ENCODE results near the gene CSNK1E.

CSNK1E gene

GRCh38 chr22:38272373-38273134 is 44.7 kb downstream of the CSNK1E start, which contains the start of gene TMEM184B:
Gene TMEM184B (minus strand): TSS chr22:38273010. CDS start chr22:38247961, 25,049 bp downstream.
- DNase-seq, result peak; percentile 57

- DNase-seq, result peak; percentile 59
These were observed 45.3 kb downstream of the CSNK1E start for GRCh38 chr22:38271927-38272372.

- DNase-seq, result no peak
These were observed 46.1 kb downstream of the CSNK1E start for GRCh38 chr22:38271101-38271500.

GRCh38 chr22:38270091-38270992 is 46.9 kb downstream of the CSNK1E start:
- no peak for DNase-seq

GRCh38 chr22:38269466-38269865 is 47.8 kb downstream of the CSNK1E start:
- DNase-seq, result no peak

GRCh38 chr22:38267086-38267485 is 50.1 kb downstream of the CSNK1E start:
- DNase-seq, result no peak

GRCh38 chr22:38266120-38266519 is 51.1 kb downstream of the CSNK1E start:
- no peak for DNase-seq

DNA sequence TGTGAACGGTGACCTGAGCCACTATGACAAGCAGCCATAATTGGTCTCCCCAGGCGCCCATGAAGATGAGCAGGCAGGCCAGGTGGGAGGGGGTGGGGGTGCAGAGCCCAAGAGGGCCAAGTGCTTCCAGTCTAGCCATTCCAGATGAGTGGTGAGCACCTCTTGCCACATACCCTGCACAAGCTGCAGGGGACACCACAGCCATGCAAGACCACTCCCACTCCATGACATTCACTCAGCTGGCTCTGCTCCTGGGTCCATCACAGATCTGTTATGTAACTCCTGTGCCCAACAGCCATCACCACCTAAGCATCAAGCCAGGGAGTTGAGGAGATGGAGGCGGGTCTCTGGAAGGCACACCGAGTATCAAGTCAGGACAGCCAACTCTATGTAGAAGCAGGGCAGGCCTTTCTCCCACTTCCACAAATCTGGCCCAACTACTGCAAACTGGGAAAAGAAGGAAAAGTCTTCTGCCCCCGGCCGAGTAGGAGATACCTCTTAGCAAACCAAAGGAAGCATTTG is 52.9 kb downstream of the CSNK1E start:
- DNase-seq, result no peak

DNA sequence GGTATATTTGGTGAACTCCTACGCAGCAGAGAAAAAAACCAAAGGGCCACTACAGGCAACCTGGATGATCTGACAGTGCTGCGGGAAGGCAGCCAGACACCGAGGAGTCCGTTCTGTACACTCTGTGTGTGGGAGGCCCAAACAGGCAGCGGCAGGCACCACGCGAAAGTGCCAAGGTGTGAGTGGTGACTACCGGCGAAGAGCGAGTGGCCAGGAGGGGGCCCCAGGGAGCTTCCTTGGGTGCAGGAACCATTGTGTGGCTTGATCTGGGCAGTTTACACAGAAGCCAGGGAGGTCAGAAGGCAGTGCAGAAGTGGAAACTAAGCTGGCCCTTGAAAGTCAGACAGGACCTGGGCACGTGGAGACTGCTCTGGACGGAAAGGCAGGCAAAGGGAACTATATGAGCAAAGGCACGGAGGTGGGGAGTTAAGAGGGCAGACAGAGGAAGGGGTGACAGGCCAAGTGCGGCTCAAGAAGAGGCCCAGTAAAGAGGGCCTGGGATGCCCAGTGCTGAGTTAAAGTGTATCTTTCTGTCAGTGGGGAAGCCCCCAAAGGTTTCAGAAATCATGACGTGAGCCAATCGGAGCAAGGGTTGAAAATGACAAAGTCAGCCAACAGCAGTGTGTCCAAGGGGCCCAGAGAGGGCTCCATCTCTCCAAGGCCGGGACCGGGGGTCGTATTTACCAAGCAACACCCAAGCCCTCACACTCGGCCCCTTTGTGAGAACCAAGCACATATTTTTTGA is 55.0 kb downstream of the CSNK1E start:
- DNase-seq, result no peak

GRCh38 chr22:38260761-38261681 is 56.2 kb downstream of the CSNK1E start:
- no peak for DNase-seq

DNA sequence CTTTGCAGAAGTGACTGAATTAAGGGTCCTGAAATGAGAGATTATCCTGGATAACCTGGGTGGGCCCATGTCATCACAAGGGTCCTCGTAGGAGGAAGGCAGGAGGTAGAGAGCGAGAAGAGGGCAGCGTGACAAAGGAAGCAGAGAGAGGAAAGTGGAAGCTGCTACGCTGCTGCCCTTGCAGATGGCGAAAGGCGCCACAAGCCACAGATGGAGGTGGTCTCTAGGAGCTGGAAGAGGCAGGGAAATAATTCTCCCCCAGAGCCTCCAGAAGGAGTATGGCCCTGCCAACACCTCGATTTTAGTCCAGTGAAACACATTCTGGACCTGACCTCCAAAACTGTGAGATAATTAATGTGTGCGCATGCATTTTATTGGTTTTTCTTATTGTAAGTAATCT is 57.9 kb downstream of the CSNK1E start:
- no peak for DNase-seq

GRCh38 chr22:38258895-38259294 is 58.3 kb downstream of the CSNK1E start:
- no peak for DNase-seq

GRCh38 chr22:38257650-38258250 is 59.5 kb downstream of the CSNK1E start:
- peak; percentile 87 for DNase-seq

DNA sequence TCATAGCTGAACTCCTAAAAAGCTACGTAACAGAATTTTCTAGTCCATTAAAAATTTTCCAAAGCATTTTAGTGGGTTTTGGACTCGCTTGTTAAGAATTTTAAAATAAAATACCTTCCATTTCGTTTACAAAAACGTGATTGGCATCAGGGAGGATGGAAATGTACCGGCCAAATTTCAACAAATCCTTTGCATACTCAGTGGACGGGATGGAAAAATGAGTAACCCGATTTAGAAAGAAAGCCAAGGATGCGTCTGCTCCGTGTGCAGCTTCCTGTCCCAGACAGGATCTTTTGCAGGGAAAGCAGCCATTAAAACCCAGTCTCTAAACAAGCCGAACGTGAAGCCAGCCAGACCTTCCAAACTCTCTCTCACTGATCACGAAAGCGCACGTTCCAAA is 60.1 kb downstream of the CSNK1E start:
- no peak for DNase-seq

DNA sequence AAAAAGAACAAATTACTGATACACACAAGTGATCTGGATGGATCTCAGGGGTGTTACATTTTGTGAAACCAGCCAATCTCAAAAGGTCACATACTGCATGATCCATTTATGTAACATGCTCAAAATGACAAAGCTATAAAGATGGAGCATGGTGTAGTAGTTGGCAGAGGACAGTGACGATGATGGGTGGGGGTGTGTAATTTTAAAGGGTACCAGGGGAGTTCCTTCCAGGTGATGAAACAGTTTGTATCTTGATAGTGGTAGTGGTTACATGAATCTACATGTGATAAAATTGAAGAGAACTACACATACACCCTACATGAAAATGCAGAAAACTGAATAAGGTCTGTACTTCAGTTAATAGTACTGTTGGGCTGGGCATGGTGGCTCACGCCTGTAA is 61.5 kb downstream of the CSNK1E start:
- DNase-seq, result no peak

- no peak for DNase-seq
These were observed 65.9 kb downstream of the CSNK1E start for GRCh38 chr22:38251341-38251692.

DNA sequence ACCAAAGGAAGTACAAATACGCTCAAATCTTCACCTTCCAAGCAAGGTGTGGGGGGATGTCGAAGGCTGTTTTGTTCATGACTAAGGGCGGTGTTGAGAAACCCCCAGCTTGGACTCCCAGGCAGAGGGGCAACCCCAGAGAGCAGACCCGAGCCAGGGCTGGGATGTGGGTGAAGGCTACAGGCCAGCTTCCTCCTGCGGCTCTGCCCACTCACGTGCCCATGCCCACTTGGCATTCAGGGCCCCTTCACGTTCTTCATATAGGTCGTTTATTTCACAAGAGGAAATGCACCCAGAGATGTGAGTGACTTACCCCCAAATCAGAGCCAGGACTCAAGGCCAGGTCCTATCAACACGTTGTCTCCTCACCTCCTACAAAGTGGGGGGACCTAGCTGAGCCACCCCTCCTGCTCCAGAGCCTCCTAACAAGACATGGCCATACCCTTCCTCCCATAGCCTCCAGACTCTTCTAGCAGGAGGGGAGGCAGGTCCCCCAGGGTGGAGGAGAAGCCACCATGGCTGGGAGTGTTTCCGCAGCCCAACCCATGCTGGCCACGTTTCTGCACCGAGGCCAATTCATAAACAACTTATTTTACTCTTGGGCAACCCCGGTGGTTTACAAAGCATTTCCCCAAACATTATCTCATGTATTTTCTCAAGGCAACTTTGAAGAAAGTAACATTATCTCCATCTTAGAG is 66.4 kb downstream of the CSNK1E start:
- no peak for DNase-seq

DNA sequence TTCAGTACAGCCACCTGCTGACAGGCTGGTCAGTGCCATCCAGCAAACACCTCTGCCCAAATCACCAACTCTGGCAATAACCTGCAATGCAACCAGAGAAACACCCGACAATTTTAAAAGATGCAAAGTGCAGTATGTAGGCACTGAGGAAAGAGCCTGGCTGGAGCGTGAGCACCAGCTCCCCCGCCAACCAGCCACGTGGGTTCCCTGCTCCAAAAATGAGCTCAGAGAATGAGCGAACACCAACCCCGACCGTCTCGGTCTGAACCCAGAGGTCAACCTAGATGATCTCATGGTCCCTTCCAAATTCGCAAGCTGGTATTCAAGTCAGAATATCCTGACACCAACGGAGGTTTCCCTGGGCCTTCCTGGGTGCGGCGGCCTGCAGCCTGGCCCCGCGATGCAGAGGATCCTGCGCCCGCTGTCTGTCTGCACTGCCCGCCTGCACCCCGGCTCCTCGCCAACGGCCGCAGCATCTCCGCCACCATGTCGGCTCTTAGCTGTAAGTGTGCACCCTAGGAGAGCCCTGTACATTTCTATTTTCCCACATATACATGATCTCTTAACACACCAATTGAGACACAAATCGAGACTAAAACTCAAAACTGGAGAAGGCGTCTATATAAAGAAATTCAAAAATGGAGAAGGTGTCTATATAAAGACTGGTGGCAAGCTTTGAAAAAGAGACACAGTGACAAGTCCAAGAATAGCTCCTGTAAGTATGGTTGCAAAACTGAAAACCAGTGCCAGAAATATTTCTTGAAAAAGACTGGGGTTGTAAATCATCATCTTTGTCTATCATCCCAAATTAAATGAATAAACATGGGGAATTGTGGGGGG is 67.2 kb downstream of the CSNK1E start:
- no peak for DNase-seq

- no peak for DNase-seq
These were observed 67.9 kb downstream of the CSNK1E start for GRCh38 chr22:38249301-38249700.

GRCh38 chr22:38248280-38248679 is 69.0 kb downstream of the CSNK1E start:
- DNase-seq, result no peak

Measured in NCI-H345 (cell line).